Nephron progenitor cell (in vitro differentiated cells): ENCODE measurements around the gene CD22.
"Not testable (repeated sequence)": the region's sequence is repeated elsewhere in the genome, so short reads cannot be mapped to it uniquely, and the experiment has no call there.

Experiments
- DNase-seq: peaks from one replicate; pipeline ENCODE4 v3.0.0; 2021
- H3K27ac Mint-ChIP-seq: 2 replicates; pipeline ENCODE4 v1.8.0; 2021; ENCODE audit warnings: mild to moderate bottlenecking, moderate library complexity, mixed read lengths
- H3K27me3 Mint-ChIP-seq: 2 replicates; pipeline ENCODE4 v1.8.0; 2021; ENCODE audit warnings: mild to moderate bottlenecking, low read depth, mixed read lengths; ENCODE audit not compliant: poor library complexity
- H3K36me3 Mint-ChIP-seq: 2 replicates; pipeline ENCODE4 v1.8.0; 2021; ENCODE audit warnings: low read depth, mixed read lengths
- H3K4me1 Mint-ChIP-seq: 2 replicates; pipeline ENCODE4 v1.8.0; 2021; ENCODE audit warnings: mixed read lengths
- H3K4me3 Mint-ChIP-seq: 2 replicates; pipeline ENCODE4 v1.8.0; 2021; ENCODE audit warnings: mild to moderate bottlenecking, moderate library complexity, mixed read lengths
- H3K9me3 Mint-ChIP-seq: 2 replicates; pipeline ENCODE4 v1.8.0; 2021; ENCODE audit warnings: mild to moderate bottlenecking, moderate library complexity, mixed read lengths
- CTCF ChIP-seq: fragments of 200-600 bp; sonication (generic); IDR thresholded peaks from 2 replicates; pipeline ENCODE4 v1.5.0; 2021; ENCODE audit warnings: antibody characterized with exemption

The CD22 gene

GRCh38 chr19:35363711-35364425 is 34.9 kb downstream of the CD22 start:
- no peak for TF ChIP-seq CTCF
- no peak for DNase-seq
- no peaks in the 10 kb centered on the region for H3K36me3 Mint-ChIP-seq
- H3K9me3 Mint-ChIP-seq, result no peaks in the 10 kb centered on the region
- H3K27ac Mint-ChIP-seq, result no peak overlapping the region
- H3K4me1 Mint-ChIP-seq, result no peaks in the 10 kb centered on the region
- H3K4me3 Mint-ChIP-seq, result no peak overlapping the region
- peaks cover 21% of the 10 kb centered on the region for H3K27me3 Mint-ChIP-seq

GRCh38 chr19:35365303-35365702 is 36.3 kb downstream of the CD22 start:
- Mint-ChIP-seq H3K36me3 (no peaks in the 10 kb centered on the region), H3K9me3 (peaks cover 5% of the 10 kb centered on the region), H3K4me3 (no peak overlapping the region), H3K4me1 (no peaks in the 10 kb centered on the region), H3K27ac (no peak overlapping the region), H3K27me3 (peaks cover 23% of the 10 kb centered on the region)
- no peak for TF ChIP-seq CTCF
- no peak for DNase-seq

- Mint-ChIP-seq H3K4me1 (no peaks in the 10 kb centered on the region), H3K9me3 (peaks cover 5% of the 10 kb centered on the region), H3K36me3 (no peaks in the 10 kb centered on the region), H3K4me3 (no peak overlapping the region), H3K27me3 (peaks cover 26% of the 10 kb centered on the region), H3K27ac (no peak overlapping the region)
- no peak for DNase-seq
- no peak for TF ChIP-seq CTCF
Measured at GRCh38 chr19:35368378-35368777, 39.4 kb downstream of the CD22 start.

GRCh38 chr19:35369522-35369921 is 40.5 kb downstream of the CD22 start:
- peaks cover 32% of the 10 kb centered on the region for H3K27me3 Mint-ChIP-seq
- no peak for DNase-seq
- H3K36me3 Mint-ChIP-seq, result no peaks in the 10 kb centered on the region
- H3K4me1 Mint-ChIP-seq, result peaks cover 10% of the 10 kb centered on the region
- H3K9me3 Mint-ChIP-seq, result peaks cover 14% of the 10 kb centered on the region
- no peak overlapping the region for H3K4me3 Mint-ChIP-seq
- TF ChIP-seq CTCF, result no peak
- no peak overlapping the region for H3K27ac Mint-ChIP-seq

GRCh38 chr19:35370722-35371121 is 41.7 kb downstream of the CD22 start, which contains the start of gene GPR42:
Gene GPR42 (plus strand): TSS chr19:35371068. CDS start chr19:35371360, 292 bp downstream.
- H3K9me3 Mint-ChIP-seq, result peaks cover 24% of the 10 kb centered on the region
- peaks cover 22% of the 10 kb centered on the region for H3K4me1 Mint-ChIP-seq
- TF ChIP-seq CTCF, result no peak
- peaks cover 39% of the 10 kb centered on the region for H3K27me3 Mint-ChIP-seq
- no peak within 1 kb of the TSS for H3K4me3 Mint-ChIP-seq
- no peak for DNase-seq
- no peaks in the 10 kb centered on the region for H3K36me3 Mint-ChIP-seq
- no peak within 1 kb of the TSS for H3K27ac Mint-ChIP-seq

- Mint-ChIP-seq H3K9me3 (peaks cover 40% of the 10 kb centered on the region), H3K27me3 (peaks cover 28% of the 10 kb centered on the region), H3K4me3 (no peak overlapping the region), H3K4me1 (peaks cover 33% of the 10 kb centered on the region), H3K27ac (no peak overlapping the region), H3K36me3 (no peaks in the 10 kb centered on the region)
- no peak for DNase-seq
- no peak for TF ChIP-seq CTCF
Measured at GRCh38 chr19:35373492-35373891, 44.5 kb downstream of the CD22 start.

GRCh38 chr19:35374031-35374430 is 45.0 kb downstream of the CD22 start:
- not testable (repeated sequence) for H3K36me3 Mint-ChIP-seq, H3K4me3 Mint-ChIP-seq, DNase-seq
- H3K27me3 Mint-ChIP-seq, result peaks cover 23% of the 10 kb centered on the region
- H3K4me1 Mint-ChIP-seq, result peaks cover 33% of the 10 kb centered on the region
- peaks cover 43% of the 10 kb centered on the region for H3K9me3 Mint-ChIP-seq
- peak overlapping the region; percentile 33 for H3K27ac Mint-ChIP-seq
